HepG2 (cell line): Measurements from ENCODE around the gene MCM3AP. TPM values are rescaled to one million over a fixed set of nuclear protein-coding genes. Genes with fewer than 3 reads are reported as not detected.

Experiments used
- ARNT2 ChIP-seq: sonication (generic); formaldehyde crosslinking; IDR thresholded peaks from 2 replicates; pipeline ENCODE4 v1.8.0; 2022; ENCODE audit warnings: mild to moderate bottlenecking, low read depth, missing genetic modification reagents, moderate library complexity
- CENPX ChIP-seq: sonication (generic); formaldehyde crosslinking; IDR thresholded peaks from 2 replicates; pipeline ENCODE4 v1.9.0; 2021; ENCODE audit warnings: mild to moderate bottlenecking, missing genetic modification reagents, moderate library complexity
- DNMT3B ChIP-seq: conservative IDR thresholded peaks from 2 replicates; pipeline ENCODE4 v1.6.1; 2016; ENCODE audit warnings: missing biosample characterization, control low read depth
- FOXO4 ChIP-seq: sonication (generic); formaldehyde crosslinking; conservative IDR thresholded peaks from 2 replicates; pipeline ENCODE4 v1.8.1; 2023; ENCODE audit warnings: missing genetic modification reagents
- GMEB2 ChIP-seq: IDR thresholded peaks from 2 replicates; pipeline ENCODE4 v1.6.1; 2016; ENCODE audit warnings: missing biosample characterization, missing genetic modification reagents, low read depth
- KDM4B ChIP-seq: sonication (generic); formaldehyde crosslinking; IDR thresholded peaks from 2 replicates; pipeline ENCODE4 v1.4.0; 2020; ENCODE audit warnings: missing genetic modification reagents
- RARA ChIP-seq: IDR thresholded peaks from 2 replicates; pipeline ENCODE4 v1.6.1; 2016; ENCODE audit warnings: missing genetic modification reagents, missing compliant biosample characterization
- SNAPC4 ChIP-seq: sonication (generic); formaldehyde crosslinking; IDR thresholded peaks from 2 replicates; pipeline ENCODE4 v1.4.0; 2020; ENCODE audit warnings: mild to moderate bottlenecking, missing genetic modification reagents
- TCF7 ChIP-seq: sonication (generic); IDR thresholded peaks from 2 replicates; pipeline ENCODE4 v1.6.1; 2016; ENCODE audit warnings: antibody characterized with exemption, low read depth
- ZBTB10 ChIP-seq: sonication (generic); formaldehyde crosslinking; IDR thresholded peaks from 2 replicates; pipeline ENCODE4 v1.4.0; 2020; ENCODE audit warnings: missing genetic modification reagents, borderline replicate concordance
- ZBTB37 ChIP-seq: sonication (generic); formaldehyde crosslinking; IDR thresholded peaks from 2 replicates; pipeline ENCODE4 v1.4.0; 2020; ENCODE audit warnings: mild to moderate bottlenecking, missing genetic modification reagents
- ZNF274 ChIP-seq: sonication (generic); formaldehyde crosslinking; IDR thresholded peaks from 2 replicates; pipeline ENCODE4 v1.5.1; 2020; ENCODE audit warnings: mild to moderate bottlenecking, missing genetic modification reagents
- ZNF335 ChIP-seq: sonication (generic); formaldehyde crosslinking; IDR thresholded peaks from 2 replicates; pipeline ENCODE4 v1.4.0; 2020; ENCODE audit warnings: missing genetic modification reagents
- ZNF33A ChIP-seq: sonication (generic); formaldehyde crosslinking; IDR thresholded peaks from 2 replicates; pipeline ENCODE4 v1.5.1; 2020; ENCODE audit warnings: missing genetic modification reagents, mild to moderate bottlenecking, moderate library complexity, borderline replicate concordance
- ZNF720 ChIP-seq: sonication (generic); formaldehyde crosslinking; IDR thresholded peaks from 2 replicates; pipeline ENCODE4 v1.4.0; 2020; ENCODE audit warnings: missing genetic modification reagents
- ZSCAN31 ChIP-seq: sonication (generic); formaldehyde crosslinking; IDR thresholded peaks from 2 replicates; pipeline ENCODE4 v1.5.0; 2020; ENCODE audit warnings: low read depth, mild to moderate bottlenecking, missing genetic modification reagents
- polyA plus RNA-seq, 8 experiments: library from polyadenylated mRNA; depleted of rRNA in 3 of 8; stranded (reverse) in 7 of 8; unstranded in 1 of 8; fragments of >200 nt; fragmentation: Illumina TruSeq in 4 of 8; extraction: Trizol in 4 of 8; gene quantifications; 2 replicates each; pipeline versions ENCODE4 v1.2.1 to v1.2.3, GENCODE V29; 2011 to 2016; ENCODE audit warnings: low read depth in 4 of 8, missing spikeins in 1 of 8, mixed read lengths in 1 of 8; ENCODE audit not compliant: insufficient read depth in 1 of 8
- total RNA-seq, 5 experiments: library from RNA; depleted of rRNA; stranded (reverse); fragments of >200 nt; fragmentation: Illumina TruSeq; extraction: Trizol; gene quantifications; 2 replicates each; pipeline ENCODE4 v1.2.3, GENCODE V29; 2016; ENCODE audit warnings: low read depth in 1 of 5

Gene MCM3AP
- total and polyA plus RNA-seq, 2 of the 13 experiments (the other 11 are each of a cell fraction or from before 2014, with no cell fraction given), result 27.0 to 54.7 TPM

- TF ChIP-seq DNMT3B (CRISPR knock-in tag), result no peak
- no peak for TF ChIP-seq ZNF335 (CRISPR knock-in tag)
- TF ChIP-seq ZNF720 (CRISPR knock-in tag), result no peak
- no peak for TF ChIP-seq TCF7
- TF ChIP-seq ZSCAN31 (CRISPR knock-in tag), result no peak
- TF ChIP-seq SNAPC4 (CRISPR knock-in tag), result peak; percentile 60; the same call in 1 of the 2 replicates
- TF ChIP-seq ARNT2, result peak; percentile 85; the same call in 1 of the 2 replicates
- TF ChIP-seq GMEB2 (CRISPR knock-in tag), result no peak; the same call in 1 of the 2 replicates
- TF ChIP-seq ZNF274, result no peak
- no peak for TF ChIP-seq ZBTB37 (CRISPR knock-in tag)
- no peak for TF ChIP-seq CENPX (CRISPR knock-in tag)
- TF ChIP-seq FOXO4, result no peak
- no peak for TF ChIP-seq ZNF33A (CRISPR knock-in tag)
- no peak for TF ChIP-seq RARA (CRISPR knock-in tag)
- no peak for TF ChIP-seq KDM4B
- no peak for TF ChIP-seq ZBTB10 (CRISPR knock-in tag)
Measured at GRCh38 chr21:46323710-46324389, 38.4 kb upstream of the MCM3AP start, which contains the start of the genes C21orf58 and PCNT (continued).
